HEK293 (cell line): ENCODE results near the gene GALNT8.

ENCODE experiments used
- CTCF ChIP-seq: fragments of 450-650 bp; formaldehyde crosslinking; IDR thresholded peaks from 2 replicates; pipeline ENCODE4 v1.5.1; 2016; ENCODE audit warnings: missing biosample characterization, missing genetic modification characterization
- GFI1B ChIP-seq: fragments of 450-650 bp; formaldehyde crosslinking; IDR thresholded peaks from 2 replicates; pipeline ENCODE4 v1.5.1; 2016; ENCODE audit warnings: missing biosample characterization, missing genetic modification characterization
- KLF16 ChIP-seq: fragments of 450-650 bp; formaldehyde crosslinking; IDR thresholded peaks from 2 replicates; pipeline ENCODE4 v1.5.1; 2017; ENCODE audit warnings: missing biosample characterization, missing genetic modification characterization
- REST ChIP-seq: fragments of 450-650 bp; formaldehyde crosslinking; IDR thresholded peaks from 2 replicates; pipeline ENCODE4 v1.5.1; 2016; ENCODE audit warnings: missing biosample characterization, missing genetic modification characterization
- SCRT2 ChIP-seq: fragments of 450-650 bp; formaldehyde crosslinking; IDR thresholded peaks from 2 replicates; pipeline ENCODE4 v1.5.1; 2016; ENCODE audit warnings: missing biosample characterization, missing genetic modification characterization
- SP2 ChIP-seq: fragments of 450-650 bp; formaldehyde crosslinking; IDR thresholded peaks from 2 replicates; pipeline ENCODE4 v1.5.1; 2016; ENCODE audit warnings: missing biosample characterization, missing genetic modification characterization
- SP3 ChIP-seq: fragments of 450-650 bp; formaldehyde crosslinking; IDR thresholded peaks from 2 replicates; pipeline ENCODE4 v1.5.1; 2016; ENCODE audit warnings: missing biosample characterization, missing genetic modification characterization
- TF ChIP-seq, protein P1 (sequence below): fragments of 450-650 bp; formaldehyde crosslinking; IDR thresholded peaks from 2 replicates; pipeline ENCODE4 v1.5.1; 2016; ENCODE audit warnings: missing biosample characterization, missing genetic modification characterization, low read depth

- TF ChIP-seq, protein P1, sequence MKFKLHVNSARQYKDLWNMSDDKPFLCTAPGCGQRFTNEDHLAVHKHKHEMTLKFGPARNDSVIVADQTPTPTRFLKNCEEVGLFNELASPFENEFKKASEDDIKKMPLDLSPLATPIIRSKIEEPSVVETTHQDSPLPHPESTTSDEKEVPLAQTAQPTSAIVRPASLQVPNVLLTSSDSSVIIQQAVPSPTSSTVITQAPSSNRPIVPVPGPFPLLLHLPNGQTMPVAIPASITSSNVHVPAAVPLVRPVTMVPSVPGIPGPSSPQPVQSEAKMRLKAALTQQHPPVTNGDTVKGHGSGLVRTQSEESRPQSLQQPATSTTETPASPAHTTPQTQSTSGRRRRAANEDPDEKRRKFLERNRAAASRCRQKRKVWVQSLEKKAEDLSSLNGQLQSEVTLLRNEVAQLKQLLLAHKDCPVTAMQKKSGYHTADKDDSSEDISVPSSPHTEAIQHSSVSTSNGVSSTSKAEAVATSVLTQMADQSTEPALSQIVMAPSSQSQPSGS (tag by site-specific recombination), result no peak
- TF ChIP-seq GFI1B (tag by site-specific recombination) (no peak), REST (tag by site-specific recombination) (no peak), CTCF (tag by site-specific recombination) (no peak), SP3 (tag by site-specific recombination) (no peak), SP2 (tag by site-specific recombination) (no peak), KLF16 (tag by site-specific recombination) (no peak), SCRT2 (tag by site-specific recombination) (no peak)
These were observed 69.6 kb downstream of the GALNT8 start for GRCh38 chr12:4789776-4790175.
